SK-N-SH treated with all-trans-retinoic acid at 6 μM for 48 hours (cell line): ENCODE data around the gene GGCX.

Experiments used
- ATAC-seq: fragments of 200-7000 bp; cut with Tn5 transposase; 3 replicates; pipeline ENCODE4 v1.9.1; 2020; ENCODE audit warnings: mild to moderate bottlenecking, moderate library complexity
- BACH2 ChIP-seq: fragments of 250-450 bp; sonication (Bioruptor Pico); IDR thresholded peaks from 2 replicates; pipeline ENCODE4 v1.9.0; 2021; ENCODE audit warnings: mild to moderate bottlenecking, borderline replicate concordance
- ESRRG ChIP-seq: fragments of 250-450 bp; sonication (Bioruptor Pico); IDR thresholded peaks from 2 replicates; pipeline ENCODE4 v1.6.1; 2021; ENCODE audit warnings: mild to moderate bottlenecking
- GLIS3 ChIP-seq: fragments of 250-450 bp; sonication (Bioruptor Pico); IDR thresholded peaks from 2 replicates; pipeline ENCODE4 v1.5.0; 2020; ENCODE audit warnings: mild to moderate bottlenecking, moderate library complexity
- ISL1 ChIP-seq: fragments of 250-450 bp; sonication (Bioruptor Pico); IDR thresholded peaks from 2 replicates; pipeline ENCODE4 v2.1.2; 2022; ENCODE audit warnings: mild to moderate bottlenecking, moderate library complexity
- OSR1 ChIP-seq: fragments of 250-450 bp; sonication (Bioruptor Pico); IDR thresholded peaks from 2 replicates; pipeline ENCODE4 v1.8.0; 2022; ENCODE audit warnings: moderate library complexity, mild to moderate bottlenecking, inconsistent platforms
- PPARA ChIP-seq: fragments of 250-450 bp; sonication (Bioruptor Pico); IDR thresholded peaks from 2 replicates; pipeline ENCODE4 v1.5.0; 2020; ENCODE audit warnings: mild to moderate bottlenecking, borderline replicate concordance
- TCF4 ChIP-seq: fragments of 250-450 bp; sonication (Bioruptor Pico); IDR thresholded peaks from 2 replicates; pipeline ENCODE4 v1.8.0; 2021; ENCODE audit warnings: mild to moderate bottlenecking, moderate library complexity, borderline replicate concordance
- TOX ChIP-seq: fragments of 250-450 bp; sonication (Bioruptor Pico); IDR thresholded peaks from 2 replicates; pipeline ENCODE4 v1.8.0; 2021; ENCODE audit warnings: mild to moderate bottlenecking, moderate library complexity, borderline replicate concordance
- ZFP3 ChIP-seq: fragments of 250-450 bp; sonication (Bioruptor Pico); IDR thresholded peaks from 2 replicates; pipeline ENCODE4 v1.5.0; 2020; ENCODE audit warnings: mild to moderate bottlenecking, moderate library complexity
- ZFP30 ChIP-seq: fragments of 450-650 bp; formaldehyde crosslinking; IDR thresholded peaks from 2 replicates; pipeline ENCODE4 v1.5.0; 2022; ENCODE audit warnings: mild to moderate bottlenecking, moderate library complexity
- ZNF70 ChIP-seq: fragments of 450-650 bp; formaldehyde crosslinking; IDR thresholded peaks from 2 replicates; pipeline ENCODE4 v1.5.0; 2020; ENCODE audit warnings: mild to moderate bottlenecking, moderate library complexity
- ZNF8 ChIP-seq: fragments of 450-650 bp; formaldehyde crosslinking; IDR thresholded peaks from 2 replicates; pipeline ENCODE4 v1.5.0; 2020; ENCODE audit warnings: mild to moderate bottlenecking, moderate library complexity
- TF ChIP-seq, protein P1 (sequence below): fragments of 250-450 bp; sonication (Bioruptor Pico); IDR thresholded peaks from 2 replicates; pipeline ENCODE4 v1.5.0; 2020; ENCODE audit warnings: mild to moderate bottlenecking, moderate library complexity
- TF ChIP-seq, protein P2 (sequence below): fragments of 250-450 bp; sonication (Bioruptor Pico); IDR thresholded peaks from 2 replicates; pipeline ENCODE4 v1.5.1; 2021; ENCODE audit warnings: mild to moderate bottlenecking, moderate library complexity
- TF ChIP-seq, protein P3 (sequence below): fragments of 250-450 bp; sonication (Bioruptor Pico); IDR thresholded peaks from 2 replicates; pipeline ENCODE4 v1.8.0; 2020; ENCODE audit warnings: mild to moderate bottlenecking, moderate library complexity, borderline replicate concordance
- TF ChIP-seq, protein P4 (sequence below): fragments of 250-450 bp; sonication (Bioruptor Pico); IDR thresholded peaks from 2 replicates; pipeline ENCODE4 v1.8.0; 2021; ENCODE audit warnings: low read depth, mild to moderate bottlenecking, moderate library complexity, borderline replicate concordance

Gene GGCX

DNA sequence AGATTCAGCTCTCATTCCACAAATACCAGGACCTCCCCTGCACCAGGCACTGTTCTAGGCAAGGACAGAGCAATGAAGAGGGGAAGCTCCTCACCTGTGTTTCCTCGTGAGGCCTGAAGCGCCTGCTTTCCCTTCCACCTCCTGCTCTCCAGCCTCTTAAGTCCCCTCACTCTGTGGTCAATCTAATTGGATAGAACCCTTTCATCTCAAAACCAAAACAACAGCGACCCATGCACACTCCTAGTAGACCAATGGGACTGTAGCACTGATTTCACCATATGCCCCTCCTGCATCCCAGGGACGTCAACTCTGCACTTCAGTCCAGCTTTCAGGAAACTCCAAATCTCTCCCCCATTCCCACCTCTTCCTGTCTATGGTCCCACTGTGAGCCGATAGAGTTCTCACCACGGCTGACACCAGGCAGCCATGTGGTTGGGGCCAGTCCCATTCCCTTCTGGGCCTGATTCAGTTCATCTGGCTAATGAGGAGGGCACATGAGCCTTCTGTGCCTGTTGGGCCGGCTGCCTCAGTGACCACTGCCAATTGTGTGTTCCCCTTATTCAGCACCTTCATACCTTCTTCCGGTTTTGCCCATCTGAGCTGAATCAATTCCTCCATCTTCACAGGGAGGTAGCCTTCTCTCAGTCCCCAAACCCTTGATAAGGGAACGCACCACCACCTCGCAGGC, 55.6 kb downstream of the GGCX start (continued):
- TF ChIP-seq ZFP30 (CRISPR knock-in tag), result no peak

- peak; percentile 85 for ATAC-seq
- TF ChIP-seq, protein P1, sequence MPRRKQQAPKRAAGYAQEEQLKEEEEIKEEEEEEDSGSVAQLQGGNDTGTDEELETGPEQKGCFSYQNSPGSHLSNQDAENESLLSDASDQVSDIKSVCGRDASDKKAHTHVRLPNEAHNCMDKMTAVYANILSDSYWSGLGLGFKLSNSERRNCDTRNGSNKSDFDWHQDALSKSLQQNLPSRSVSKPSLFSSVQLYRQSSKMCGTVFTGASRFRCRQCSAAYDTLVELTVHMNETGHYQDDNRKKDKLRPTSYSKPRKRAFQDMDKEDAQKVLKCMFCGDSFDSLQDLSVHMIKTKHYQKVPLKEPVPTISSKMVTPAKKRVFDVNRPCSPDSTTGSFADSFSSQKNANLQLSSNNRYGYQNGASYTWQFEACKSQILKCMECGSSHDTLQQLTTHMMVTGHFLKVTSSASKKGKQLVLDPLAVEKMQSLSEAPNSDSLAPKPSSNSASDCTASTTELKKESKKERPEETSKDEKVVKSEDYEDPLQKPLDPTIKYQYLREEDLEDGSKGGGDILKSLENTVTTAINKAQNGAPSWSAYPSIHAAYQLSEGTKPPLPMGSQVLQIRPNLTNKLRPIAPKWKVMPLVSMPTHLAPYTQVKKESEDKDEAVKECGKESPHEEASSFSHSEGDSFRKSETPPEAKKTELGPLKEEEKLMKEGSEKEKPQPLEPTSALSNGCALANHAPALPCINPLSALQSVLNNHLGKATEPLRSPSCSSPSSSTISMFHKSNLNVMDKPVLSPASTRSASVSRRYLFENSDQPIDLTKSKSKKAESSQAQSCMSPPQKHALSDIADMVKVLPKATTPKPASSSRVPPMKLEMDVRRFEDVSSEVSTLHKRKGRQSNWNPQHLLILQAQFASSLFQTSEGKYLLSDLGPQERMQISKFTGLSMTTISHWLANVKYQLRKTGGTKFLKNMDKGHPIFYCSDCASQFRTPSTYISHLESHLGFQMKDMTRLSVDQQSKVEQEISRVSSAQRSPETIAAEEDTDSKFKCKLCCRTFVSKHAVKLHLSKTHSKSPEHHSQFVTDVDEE (CRISPR knock-in tag), result no peak
- TF ChIP-seq ZNF70 (CRISPR knock-in tag) (no peak), ISL1 (CRISPR knock-in tag) (no peak), PPARA (no peak), TOX (peak; percentile 27; the same call in 1 of the 2 replicates), TCF4 (no peak)
- TF ChIP-seq, protein P2, sequence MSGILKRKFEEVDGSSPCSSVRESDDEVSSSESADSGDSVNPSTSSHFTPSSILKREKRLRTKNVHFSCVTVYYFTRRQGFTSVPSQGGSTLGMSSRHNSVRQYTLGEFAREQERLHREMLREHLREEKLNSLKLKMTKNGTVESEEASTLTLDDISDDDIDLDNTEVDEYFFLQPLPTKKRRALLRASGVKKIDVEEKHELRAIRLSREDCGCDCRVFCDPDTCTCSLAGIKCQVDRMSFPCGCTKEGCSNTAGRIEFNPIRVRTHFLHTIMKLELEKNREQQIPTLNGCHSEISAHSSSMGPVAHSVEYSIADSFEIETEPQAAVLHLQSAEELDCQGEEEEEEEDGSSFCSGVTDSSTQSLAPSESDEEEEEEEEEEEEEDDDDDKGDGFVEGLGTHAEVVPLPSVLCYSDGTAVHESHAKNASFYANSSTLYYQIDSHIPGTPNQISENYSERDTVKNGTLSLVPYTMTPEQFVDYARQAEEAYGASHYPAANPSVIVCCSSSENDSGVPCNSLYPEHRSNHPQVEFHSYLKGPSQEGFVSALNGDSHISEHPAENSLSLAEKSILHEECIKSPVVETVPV (CRISPR knock-in tag), result no peak
Measured at GRCh38 chr2:85504778-85505261, 56.5 kb downstream of the GGCX start.

GRCh38 chr2:85503851-85504777, 57.2 kb downstream of the GGCX start:
- TF ChIP-seq ZFP30 (CRISPR knock-in tag), result no peak
- TF ChIP-seq, protein P1 (CRISPR knock-in tag), result no peak
- TF ChIP-seq BACH2, result no peak
- no peak for TF ChIP-seq TCF4
- no peak for TF ChIP-seq ZNF8
- TF ChIP-seq ESRRG (CRISPR knock-in tag), result no peak
- TF ChIP-seq, protein P3, sequence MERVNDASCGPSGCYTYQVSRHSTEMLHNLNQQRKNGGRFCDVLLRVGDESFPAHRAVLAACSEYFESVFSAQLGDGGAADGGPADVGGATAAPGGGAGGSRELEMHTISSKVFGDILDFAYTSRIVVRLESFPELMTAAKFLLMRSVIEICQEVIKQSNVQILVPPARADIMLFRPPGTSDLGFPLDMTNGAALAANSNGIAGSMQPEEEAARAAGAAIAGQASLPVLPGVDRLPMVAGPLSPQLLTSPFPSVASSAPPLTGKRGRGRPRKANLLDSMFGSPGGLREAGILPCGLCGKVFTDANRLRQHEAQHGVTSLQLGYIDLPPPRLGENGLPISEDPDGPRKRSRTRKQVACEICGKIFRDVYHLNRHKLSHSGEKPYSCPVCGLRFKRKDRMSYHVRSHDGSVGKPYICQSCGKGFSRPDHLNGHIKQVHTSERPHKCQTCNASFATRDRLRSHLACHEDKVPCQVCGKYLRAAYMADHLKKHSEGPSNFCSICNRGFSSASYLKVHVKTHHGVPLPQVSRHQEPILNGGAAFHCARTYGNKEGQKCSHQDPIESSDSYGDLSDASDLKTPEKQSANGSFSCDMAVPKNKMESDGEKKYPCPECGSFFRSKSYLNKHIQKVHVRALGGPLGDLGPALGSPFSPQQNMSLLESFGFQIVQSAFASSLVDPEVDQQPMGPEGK (CRISPR knock-in tag), result no peak
- no peak for TF ChIP-seq ISL1 (CRISPR knock-in tag)
- TF ChIP-seq, all 23 proteins: peak for 0
- peak; percentile 65 for ATAC-seq

GRCh38 chr2:85503168-85503850, 58.0 kb downstream of the GGCX start:
- peak; percentile 9 for ATAC-seq
- TF ChIP-seq PPARA (no peak), ZNF70 (CRISPR knock-in tag) (no peak), ZNF8 (no peak), ZFP3 (CRISPR knock-in tag) (no peak), GLIS3 (CRISPR knock-in tag) (no peak), OSR1 (CRISPR knock-in tag) (no peak)
- TF ChIP-seq, protein P4, sequence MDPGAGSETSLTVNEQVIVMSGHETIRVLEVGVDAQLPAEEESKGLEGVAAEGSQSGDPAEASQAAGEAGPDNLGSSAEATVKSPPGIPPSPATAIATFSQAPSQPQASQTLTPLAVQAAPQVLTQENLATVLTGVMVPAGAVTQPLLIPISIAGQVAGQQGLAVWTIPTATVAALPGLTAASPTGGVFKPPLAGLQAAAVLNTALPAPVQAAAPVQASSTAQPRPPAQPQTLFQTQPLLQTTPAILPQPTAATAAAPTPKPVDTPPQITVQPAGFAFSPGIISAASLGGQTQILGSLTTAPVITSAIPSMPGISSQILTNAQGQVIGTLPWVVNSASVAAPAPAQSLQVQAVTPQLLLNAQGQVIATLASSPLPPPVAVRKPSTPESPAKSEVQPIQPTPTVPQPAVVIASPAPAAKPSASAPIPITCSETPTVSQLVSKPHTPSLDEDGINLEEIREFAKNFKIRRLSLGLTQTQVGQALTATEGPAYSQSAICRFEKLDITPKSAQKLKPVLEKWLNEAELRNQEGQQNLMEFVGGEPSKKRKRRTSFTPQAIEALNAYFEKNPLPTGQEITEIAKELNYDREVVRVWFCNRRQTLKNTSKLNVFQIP (CRISPR knock-in tag), result no peak
- TF ChIP-seq, protein P3 (CRISPR knock-in tag), result no peak
- TF ChIP-seq, protein P1 (CRISPR knock-in tag), result no peak
